Sigmoid colon (tissue), 7 donors: Measurements from ENCODE around the gene CHD5. TPM values are rescaled to one million over a fixed set of nuclear protein-coding genes. Genes with fewer than 3 reads are reported as not detected.

ENCODE experiments used
- DNase-seq: peaks from one replicate; pipeline ENCODE4 v3.0.0-alpha.2; 2019
- H3K27ac ChIP-seq, 4 donors: fragments of 200-600 bp; sonication (generic); one replicate each; pipeline ENCODE4 v1.5.1; 2016 to 2019; ENCODE audit warnings: mild to moderate bottlenecking in 1 of 4
- H3K27me3 ChIP-seq, 3 donors: fragments of 200-600 bp; sonication (generic); one replicate each; pipeline ENCODE4 v1.5.1; 2019; ENCODE audit warnings: mild to moderate bottlenecking in 1 of 3
- H3K36me3 ChIP-seq, 4 donors: fragments of 200-600 bp; sonication (generic); one replicate each; pipeline ENCODE4 v1.5.1; 2016 to 2019
- H3K4me1 ChIP-seq, 4 donors: fragments of 200-600 bp; sonication (generic); one replicate each; pipeline ENCODE4 v1.5.1; 2017 to 2019
- H3K4me3 ChIP-seq, 4 donors: fragments of 200-600 bp; sonication (generic); one replicate each; pipeline ENCODE4 v1.5.1; 2017 to 2019; ENCODE audit warnings: mild to moderate bottlenecking in 2 of 4, moderate library complexity in 1 of 4
- H3K9me3 ChIP-seq, 4 donors: fragments of 200-600 bp in 3 of 4; sonication (generic) in 3 of 4; one replicate each; pipeline versions ENCODE4 v1.5.1 to v1.6.1; 2013 to 2019
- EP300 ChIP-seq, 4 donors: sonication (generic); formaldehyde crosslinking; IDR thresholded peaks; one replicate each; pipeline ENCODE4 v1.6.1; 2017; ENCODE audit warnings: antibody characterized with exemption in 4 of 4
- POLR2A ChIP-seq, 2 donors: fragments of 450-650 bp; IDR thresholded peaks; one replicate each; pipeline ENCODE4 v1.6.1; 2016; ENCODE audit warnings: antibody characterized with exemption in 2 of 2, mild to moderate bottlenecking in 2 of 2, moderate library complexity in 2 of 2
- POLR2AphosphoS5 ChIP-seq, 4 donors: sonication (generic); formaldehyde crosslinking; IDR thresholded peaks; one replicate each; pipeline ENCODE4 v1.6.1; 2017; ENCODE audit warnings: antibody characterized with exemption in 4 of 4
- WGBS, 2 donors: extraction: QIAGEN DNeasy Blood & Tissue Kit; methylation state at CpG; one replicate each; pipeline ENCODE4 v1.1.7; 2013; 5-methylcytosine and 5-hydroxymethylcytosine counted together
- intact Hi-C: fragments of 100-400 bp; cut with DNase I; formaldehyde crosslinking; loops from one replicate; pipeline ENCODE4 v1.15.1; 2023
- polyA plus RNA-seq, 3 donors: library from polyadenylated mRNA; stranded (reverse); fragments of 200-250 nt; gene quantifications; one replicate each; pipeline ENCODE4 v1.2.3, GENCODE V29; 2013
- total RNA-seq, 4 donors: library from RNA; depleted of rRNA; stranded (reverse); fragments of >200 nt; gene quantifications; one replicate each; pipeline ENCODE4 v1.1.0, GENCODE V29; 2016
- TF ChIP-seq, protein P1 (sequence below), 4 experiments: fragments of 450-650 bp in 3 of 4; fragments of 200-600 bp in 1 of 4; IDR thresholded peaks; one replicate each; pipeline ENCODE4 v1.5.1; 2016 to 2019; ENCODE audit warnings: antibody characterized with exemption in 4 of 4, mild to moderate bottlenecking in 3 of 4, moderate library complexity in 2 of 4
- donor health status: healthy with polysubstance abuse.
- donor health status: Bipolar disorder and iron deficiency.
- donor health status: healthy.

The CHD5 gene
- total and polyA plus RNA-seq, 7 donors: 0.49 to 2.8 (median 1.4) TPM; not detected in 2

DNA sequence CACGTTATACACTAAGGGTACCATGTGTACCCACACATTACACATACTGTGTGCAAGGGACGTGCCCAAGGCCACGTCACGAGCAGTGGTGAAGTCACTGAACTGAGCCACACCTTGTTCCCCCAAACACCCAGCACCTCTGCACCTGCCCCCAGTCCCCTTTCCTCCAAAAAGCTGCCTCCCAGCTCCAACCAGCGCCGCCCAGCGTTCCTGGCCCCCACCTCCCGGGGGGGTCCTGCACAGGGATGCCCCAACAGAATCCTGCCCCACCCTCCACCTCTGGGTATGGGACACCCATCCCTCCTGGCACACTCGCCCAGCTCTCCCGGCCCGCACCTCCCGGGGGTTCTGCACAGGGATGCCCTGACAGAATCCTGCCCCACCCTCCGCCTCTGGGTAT lies 54.1 kb downstream of the CHD5 start:
- 38 to 82% methylated on average over 13 of the region's 13 CpGs for WGBS, 2 donors
- H3K27me3 ChIP-seq: peaks cover 0 to 23% (median 15%) of the 10 kb centered on the region in 3 donors
- peak; percentile 44 for DNase-seq
- no peak overlapping the region for H3K27ac ChIP-seq
- intact Hi-C loops: no loop called here
- H3K4me3 ChIP-seq: no peak overlapping the region
- peaks cover 0 to 11% (median 8%) of the 10 kb centered on the region in 4 donors for H3K4me1 ChIP-seq
- H3K36me3 ChIP-seq: no peaks in the 10 kb centered on the region
- H3K9me3 ChIP-seq: no peaks in the 10 kb centered on the region
- TF ChIP-seq EP300 (IDR thresholded peaks at IDR 0.05) (no peak), POLR2AphosphoS5 (IDR thresholded peaks at IDR 0.05) (no peak), POLR2A (IDR thresholded peaks at IDR 0.05) (no peak)
- TF ChIP-seq, protein P1, sequence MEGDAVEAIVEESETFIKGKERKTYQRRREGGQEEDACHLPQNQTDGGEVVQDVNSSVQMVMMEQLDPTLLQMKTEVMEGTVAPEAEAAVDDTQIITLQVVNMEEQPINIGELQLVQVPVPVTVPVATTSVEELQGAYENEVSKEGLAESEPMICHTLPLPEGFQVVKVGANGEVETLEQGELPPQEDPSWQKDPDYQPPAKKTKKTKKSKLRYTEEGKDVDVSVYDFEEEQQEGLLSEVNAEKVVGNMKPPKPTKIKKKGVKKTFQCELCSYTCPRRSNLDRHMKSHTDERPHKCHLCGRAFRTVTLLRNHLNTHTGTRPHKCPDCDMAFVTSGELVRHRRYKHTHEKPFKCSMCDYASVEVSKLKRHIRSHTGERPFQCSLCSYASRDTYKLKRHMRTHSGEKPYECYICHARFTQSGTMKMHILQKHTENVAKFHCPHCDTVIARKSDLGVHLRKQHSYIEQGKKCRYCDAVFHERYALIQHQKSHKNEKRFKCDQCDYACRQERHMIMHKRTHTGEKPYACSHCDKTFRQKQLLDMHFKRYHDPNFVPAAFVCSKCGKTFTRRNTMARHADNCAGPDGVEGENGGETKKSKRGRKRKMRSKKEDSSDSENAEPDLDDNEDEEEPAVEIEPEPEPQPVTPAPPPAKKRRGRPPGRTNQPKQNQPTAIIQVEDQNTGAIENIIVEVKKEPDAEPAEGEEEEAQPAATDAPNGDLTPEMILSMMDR (IDR thresholded peaks at IDR 0.05): no peak

DNA sequence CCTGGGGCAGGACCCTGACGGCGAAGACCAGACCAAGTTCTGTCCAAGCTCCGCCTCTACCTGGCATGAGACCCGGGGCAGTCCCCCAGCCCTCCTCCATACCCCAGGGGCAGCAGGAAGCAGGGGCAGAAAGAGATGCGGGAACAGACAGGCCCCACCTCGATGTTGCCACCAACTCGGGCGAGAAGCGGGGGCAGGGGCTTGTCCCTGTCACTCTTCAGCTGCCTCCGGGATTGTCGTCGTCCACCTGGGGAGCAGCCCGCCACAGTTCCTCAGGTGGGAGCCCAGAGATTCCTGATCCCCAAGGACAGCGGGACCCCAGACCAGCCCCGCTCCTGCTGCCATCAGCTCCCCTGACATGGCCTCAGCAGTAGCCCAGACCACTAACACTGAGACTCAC lies 54.8 kb downstream of the CHD5 start:
- no peak for TF ChIP-seq POLR2A (IDR thresholded peaks at IDR 0.05)
- TF ChIP-seq, protein P1 (IDR thresholded peaks at IDR 0.05): no peak
- intact Hi-C loops: no loop called here
- Histone ChIP-seq H3K9me3 (no peaks in the 10 kb centered on the region), H3K27ac (no peak overlapping the region), H3K36me3 (no peaks in the 10 kb centered on the region), H3K4me3 (no peak overlapping the region), H3K27me3 (peaks cover 0 to 23% (median 15%) of the 10 kb centered on the region in 3 donors), H3K4me1 (peaks cover 0 to 11% (median 8%) of the 10 kb centered on the region in 4 donors)
- DNase-seq: peak; percentile 57
- WGBS, 2 donors: 77 to 84% methylated on average over 15 of the region's 15 CpGs

DNA sequence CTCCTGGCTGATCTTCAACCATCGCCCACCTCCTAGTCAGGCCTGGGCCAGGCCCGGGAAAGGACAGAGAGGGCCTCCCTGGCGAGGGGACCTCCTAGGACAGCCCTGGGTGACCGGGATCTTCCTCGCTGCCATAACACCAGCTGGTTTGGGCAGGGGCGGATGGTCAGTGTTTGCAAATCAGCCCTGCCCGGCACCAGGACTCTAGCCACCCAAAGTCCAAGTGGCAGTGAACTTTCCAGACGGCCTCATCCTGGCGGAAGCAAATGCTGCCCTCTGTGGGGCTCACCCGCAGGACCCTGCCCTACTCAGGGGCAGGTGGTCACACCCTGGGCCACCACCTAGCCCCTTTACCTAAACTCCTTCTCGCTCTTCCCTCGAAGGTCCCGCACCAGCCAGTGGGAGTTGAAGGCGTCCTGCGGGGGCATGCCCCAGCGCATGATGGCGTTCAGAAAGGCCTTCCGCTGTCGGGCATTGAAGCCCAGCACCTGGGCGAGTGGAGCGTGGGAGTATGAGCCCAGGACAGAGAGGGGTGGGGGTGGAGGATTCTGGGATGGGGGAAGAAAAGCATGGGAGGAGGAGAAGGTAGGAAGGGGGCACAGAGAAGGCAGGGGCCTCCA lies 55.3 kb downstream of the CHD5 start:
- H3K9me3 ChIP-seq: no peaks in the 10 kb centered on the region

DNA sequence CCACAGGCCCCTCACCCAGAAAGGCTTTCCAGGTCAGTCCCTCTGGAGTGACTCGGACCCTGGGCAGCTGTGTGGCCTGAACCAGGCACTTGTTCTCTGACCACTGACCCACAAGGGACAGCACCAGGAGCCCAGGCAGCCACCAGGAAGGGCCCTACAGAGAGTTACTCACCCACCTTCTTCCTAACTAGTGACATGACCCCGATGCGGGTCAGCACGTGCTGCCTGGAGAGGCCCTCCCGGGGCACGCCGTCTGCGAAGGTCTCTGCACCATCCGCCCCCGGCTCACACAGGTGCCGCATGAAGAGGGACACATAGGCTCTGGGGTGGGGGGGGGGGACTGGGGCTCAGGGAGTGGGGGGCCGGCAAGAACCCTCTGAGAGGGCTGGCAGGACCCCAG lies 55.8 kb downstream of the CHD5 start:
- Histone ChIP-seq H3K4me1 (peaks cover 0 to 11% (median 8%) of the 10 kb centered on the region in 4 donors), H3K27me3 (peaks cover 0 to 23% (median 15%) of the 10 kb centered on the region in 3 donors), H3K4me3 (no peak overlapping the region), H3K27ac (no peak overlapping the region), H3K36me3 (no peaks in the 10 kb centered on the region), H3K9me3 (no peaks in the 10 kb centered on the region)
- DNase-seq: peak; percentile 62
- no peak for TF ChIP-seq POLR2AphosphoS5 (IDR thresholded peaks at IDR 0.05)
- no peak for TF ChIP-seq EP300 (IDR thresholded peaks at IDR 0.05)
- no peak for TF ChIP-seq POLR2A (IDR thresholded peaks at IDR 0.05)
- TF ChIP-seq, protein P1 (IDR thresholded peaks at IDR 0.05): no peak
- WGBS, 2 donors: 92 to 93% methylated on average over 12 of the region's 12 CpGs
- intact Hi-C loops: no loop called here

More for the DNA sequence above, 55.3 kb downstream of the CHD5 start:
- peak; percentile 54 for DNase-seq
- Histone ChIP-seq H3K36me3 (no peaks in the 10 kb centered on the region), H3K4me1 (peaks cover 0 to 11% (median 8%) of the 10 kb centered on the region in 4 donors), H3K27me3 (peaks cover 0 to 23% (median 15%) of the 10 kb centered on the region in 3 donors), H3K4me3 (no peak overlapping the region), H3K27ac (no peak overlapping the region)
- TF ChIP-seq, protein P1 (IDR thresholded peaks at IDR 0.05): no peak
- TF ChIP-seq POLR2AphosphoS5 (IDR thresholded peaks at IDR 0.05) (no peak), EP300 (IDR thresholded peaks at IDR 0.05) (no peak), POLR2A (IDR thresholded peaks at IDR 0.05) (no peak)
- WGBS, 2 donors: 88 to 89% methylated on average over 21 of the region's 21 CpGs
- intact Hi-C loops: no loop called here

GRCh38 chr1:6123816-6124215 lies 56.3 kb downstream of the CHD5 start:
- no peak for DNase-seq
- intact Hi-C loops: no loop called here
- no peak overlapping the region for H3K4me3 ChIP-seq
- H3K27me3 ChIP-seq: peaks cover 0 to 23% (median 15%) of the 10 kb centered on the region in 3 donors
- no peak for TF ChIP-seq POLR2A (IDR thresholded peaks at IDR 0.05)
- no peak for TF ChIP-seq EP300 (IDR thresholded peaks at IDR 0.05)
- no peak for TF ChIP-seq POLR2AphosphoS5 (IDR thresholded peaks at IDR 0.05)
- TF ChIP-seq, protein P1 (IDR thresholded peaks at IDR 0.05): no peak
- H3K27ac ChIP-seq: no peak overlapping the region
- H3K36me3 ChIP-seq: no peaks in the 10 kb centered on the region
- 74 to 82% methylated on average over 10 of the region's 10 CpGs for WGBS, 2 donors
- H3K4me1 ChIP-seq: peaks cover 0 to 11% (median 8%) of the 10 kb centered on the region in 4 donors
- H3K9me3 ChIP-seq: no peaks in the 10 kb centered on the region
